Measurements from ENCODE around the gene DCTPP1. TPM values are rescaled to one million over a fixed set of nuclear protein-coding genes. Genes with fewer than 3 reads are reported as not detected.

DCTPP1 gene
- total and polyA plus RNA-seq, 9 of the 15 experiments (the other 6 are each of a cell fraction or from before 2014, with no cell fraction given) = 45.0 to 132 (median 80.6) TPM

- no peak for TF ChIP-seq MYNN (IDR thresholded peaks at IDR 0.05)
- TF ChIP-seq MYNN (CRISPR knock-in tag; IDR thresholded peaks at IDR 0.05) = no peak
- TF ChIP-seq ZNF146 (CRISPR knock-in tag; IDR thresholded peaks at IDR 0.05; ENCODE audit: unreplicated experiment) = no peak
- peak; percentile 74; the same call in 1 of the 2 replicates for TF ChIP-seq SIN3B (IDR thresholded peaks at IDR 0.05; ENCODE audit: low read depth)
- peak; percentile 68 for TF ChIP-seq POLR2A (conservative IDR thresholded peaks at IDR 0.05)
- peak; percentile 55; the same call in 1 of the 2 replicates for TF ChIP-seq SPI1 (IDR thresholded peaks at IDR 0.05; ENCODE audit: borderline replicate concordance, low read depth, low read length)
- TF ChIP-seq FIP1L1 (IDR thresholded peaks at IDR 0.05; ENCODE audit: low read depth, low read length, poor library complexity, severe bottlenecking) = peak; percentile 67
- peak; percentile 62 for TF ChIP-seq CTCFL (IDR thresholded peaks at IDR 0.05; ENCODE audit: borderline replicate concordance, insufficient read depth, low read depth, low read length, poor library complexity, severe bottlenecking)
- no peak for TF ChIP-seq BRF2 (IDR thresholded peaks at IDR 0.05; ENCODE audit: borderline replicate concordance, insufficient read depth, insufficient read length)
- TF ChIP-seq ZBTB11 (CRISPR knock-in tag; IDR thresholded peaks at IDR 0.05) = peak in 1 of 3 experiments; percentile 77; a peak in 2 of 6 replicates
- 0 out of 2 replicates have a peak, but pooled peaks have one; percentile 15 for TF ChIP-seq JUN (IDR thresholded peaks at IDR 0.05; ENCODE audit: borderline replicate concordance, low read depth, low read length)
- TF ChIP-seq JUN (CRISPR knock-in tag; IDR thresholded peaks at IDR 0.05; ENCODE audit: borderline replicate concordance) = no peak
- TF ChIP-seq HDAC2 (IDR thresholded peaks at IDR 0.05) = no peak
- TF ChIP-seq ARNT (IDR thresholded peaks at IDR 0.05) = no peak
- peak in 1 of 2 experiments; percentile 80; a peak in 2 of 4 replicates for TF ChIP-seq HDAC1 (IDR thresholded peaks at IDR 0.05)
- no peak for TF ChIP-seq NFYB (IDR thresholded peaks at IDR 0.05; ENCODE audit: extremely low read depth, insufficient read length)
- peak; percentile 37; the same call in 1 of the 2 replicates for TF ChIP-seq E2F5 (CRISPR knock-in tag; IDR thresholded peaks at IDR 0.05)
These were observed 34.5 kb downstream of the DCTPP1 start, which contains the start of gene ZNF48 (continued) for GRCh38 chr16:30395155-30395991.

Data from K562 (cell line).